Measurements from ENCODE around the gene PTPRN. TPM values are rescaled to one million over a fixed set of nuclear protein-coding genes. Genes with fewer than 3 reads are reported as not detected.

The PTPRN gene
- total and polyA plus RNA-seq, 10 of the 15 experiments (the other 5 are each of a cell fraction or from before 2014, with no cell fraction given): 0.28 to 0.69 TPM; not detected in 8

- no peak for TF ChIP-seq ZBTB40 (IDR thresholded peaks at IDR 0.05; ENCODE audit: borderline replicate concordance)
- TF ChIP-seq SUPT20H (IDR thresholded peaks at IDR 0.05; ENCODE audit: borderline replicate concordance, control insufficient read depth, low read depth, low read length): no peak
- TF ChIP-seq, protein P1, sequence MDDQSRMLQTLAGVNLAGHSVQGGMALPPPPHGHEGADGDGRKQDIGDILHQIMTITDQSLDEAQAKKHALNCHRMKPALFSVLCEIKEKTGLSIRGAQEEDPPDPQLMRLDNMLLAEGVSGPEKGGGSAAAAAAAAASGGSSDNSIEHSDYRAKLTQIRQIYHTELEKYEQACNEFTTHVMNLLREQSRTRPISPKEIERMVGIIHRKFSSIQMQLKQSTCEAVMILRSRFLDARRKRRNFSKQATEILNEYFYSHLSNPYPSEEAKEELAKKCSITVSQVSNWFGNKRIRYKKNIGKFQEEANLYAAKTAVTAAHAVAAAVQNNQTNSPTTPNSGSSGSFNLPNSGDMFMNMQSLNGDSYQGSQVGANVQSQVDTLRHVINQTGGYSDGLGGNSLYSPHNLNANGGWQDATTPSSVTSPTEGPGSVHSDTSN (IDR thresholded peaks at IDR 0.05; ENCODE audit: insufficient replicate concordance, low read depth, low read length): no peak
- TF ChIP-seq CHD4 (IDR thresholded peaks at IDR 0.05): no peak
- TF ChIP-seq LARP7 (IDR thresholded peaks at IDR 0.05): no peak
- TF ChIP-seq TCF12 (IDR thresholded peaks at IDR 0.05; ENCODE audit: low read depth, low read length): no peak
Observed at GRCh38 chr2:219296631-219297391, 12.4 kb downstream of the PTPRN start (continued).

Data from GM12878 (cell line).